Endodermal cell (in vitro differentiated cells): ENCODE data around the gene TTC38. TPM values are rescaled to one million over a fixed set of nuclear protein-coding genes. Genes with fewer than 3 reads are reported as not detected.

Experiments used
- DNase-seq: peaks from one replicate; pipeline ENCODE4 v3.0.0-alpha.2; 2017
- H3K27ac ChIP-seq: 2 replicates; pipeline ENCODE4 v1.5.1; 2013; ENCODE audit warnings: mild to moderate bottlenecking, low read depth, low read length, moderate library complexity
- H3K27me3 ChIP-seq: 2 replicates; pipeline ENCODE4 v1.6.1; 2013; ENCODE audit warnings: mild to moderate bottlenecking, low read length, moderate library complexity; ENCODE audit not compliant: insufficient read depth, control insufficient read depth, poor library complexity, severe bottlenecking
- H3K36me3 ChIP-seq: 2 replicates; pipeline ENCODE4 v1.7.0; 2013; ENCODE audit warnings: mild to moderate bottlenecking, low read length, moderate library complexity; ENCODE audit not compliant: control insufficient read depth, insufficient read depth
- H3K4me1 ChIP-seq: one replicate; pipeline ENCODE4 v1.7.0; 2013; ENCODE audit warnings: low read length; ENCODE audit not compliant: control insufficient read depth, insufficient read depth
- H3K4me3 ChIP-seq: 2 replicates; pipeline ENCODE4 v1.5.1; 2013; ENCODE audit warnings: mild to moderate bottlenecking, low read length, moderate library complexity
- H3K9ac ChIP-seq: 2 replicates; pipeline ENCODE4 v1.6.1; 2013; ENCODE audit warnings: mild to moderate bottlenecking, low read length, moderate library complexity; ENCODE audit not compliant: poor library complexity, severe bottlenecking; ENCODE audit errors: extremely low read depth
- H3K9me3 ChIP-seq: 2 replicates; pipeline ENCODE4 v1.6.1; 2013; ENCODE audit warnings: mild to moderate bottlenecking, low read length, moderate library complexity; ENCODE audit not compliant: control insufficient read depth
- H3K27ac Mint-ChIP-seq: 2 replicates; pipeline ENCODE4 v1.8.0; 2020; ENCODE audit warnings: mixed read lengths
- H3K27me3 Mint-ChIP-seq: 2 replicates; pipeline ENCODE4 v1.8.0; 2021; ENCODE audit warnings: mild to moderate bottlenecking, mixed read lengths; ENCODE audit not compliant: insufficient read depth
- H3K36me3 Mint-ChIP-seq: 2 replicates; pipeline ENCODE4 v1.8.0; 2020; ENCODE audit warnings: low read depth, mixed read lengths
- H3K4me1 Mint-ChIP-seq: 2 replicates; pipeline ENCODE4 v1.8.0; 2020; ENCODE audit warnings: mixed read lengths
- H3K4me3 Mint-ChIP-seq: 2 replicates; pipeline ENCODE4 v1.8.0; 2020; ENCODE audit warnings: mild to moderate bottlenecking, moderate library complexity, mixed read lengths
- H3K9me3 Mint-ChIP-seq: 2 replicates; pipeline ENCODE4 v1.8.0; 2020; ENCODE audit warnings: mild to moderate bottlenecking, mixed read lengths
- WGBS, 2 experiments: methylation state at CpG; one replicate each; pipeline versions ENCODE4 v1.1.5 to v1.1.7; 2013; ENCODE audit warnings: missing lambda C conversion rate in 2 of 2, mixed read lengths in 1 of 2; ENCODE audit not compliant: insufficient coverage in 1 of 2, insufficient read length in 1 of 2; 5-methylcytosine and 5-hydroxymethylcytosine counted together
- total RNA-seq, 2 donors: library from RNA; stranded (reverse); fragmentation: NEBNext Ultra II Directional in 1 of 2; extraction: Animal tissue kit (Norgen Biotek cat#: 25700) in 1 of 2; gene quantifications; 2 replicates in 1 of 2; 3 replicates in 1 of 2; pipeline ENCODE4 v1.2.1, GENCODE V29; 2021
- TF ChIP-seq, protein P1 (sequence below): fragments of 200-600 bp; sonication (generic); conservative IDR thresholded peaks from 2 replicates; pipeline ENCODE4 v1.5.0; 2021; ENCODE audit warnings: antibody characterized with exemption, mild to moderate bottlenecking

The TTC38 gene
- total RNA-seq, 2 donors from 2014 or later = 35.9 to 47.1 TPM

DNA sequence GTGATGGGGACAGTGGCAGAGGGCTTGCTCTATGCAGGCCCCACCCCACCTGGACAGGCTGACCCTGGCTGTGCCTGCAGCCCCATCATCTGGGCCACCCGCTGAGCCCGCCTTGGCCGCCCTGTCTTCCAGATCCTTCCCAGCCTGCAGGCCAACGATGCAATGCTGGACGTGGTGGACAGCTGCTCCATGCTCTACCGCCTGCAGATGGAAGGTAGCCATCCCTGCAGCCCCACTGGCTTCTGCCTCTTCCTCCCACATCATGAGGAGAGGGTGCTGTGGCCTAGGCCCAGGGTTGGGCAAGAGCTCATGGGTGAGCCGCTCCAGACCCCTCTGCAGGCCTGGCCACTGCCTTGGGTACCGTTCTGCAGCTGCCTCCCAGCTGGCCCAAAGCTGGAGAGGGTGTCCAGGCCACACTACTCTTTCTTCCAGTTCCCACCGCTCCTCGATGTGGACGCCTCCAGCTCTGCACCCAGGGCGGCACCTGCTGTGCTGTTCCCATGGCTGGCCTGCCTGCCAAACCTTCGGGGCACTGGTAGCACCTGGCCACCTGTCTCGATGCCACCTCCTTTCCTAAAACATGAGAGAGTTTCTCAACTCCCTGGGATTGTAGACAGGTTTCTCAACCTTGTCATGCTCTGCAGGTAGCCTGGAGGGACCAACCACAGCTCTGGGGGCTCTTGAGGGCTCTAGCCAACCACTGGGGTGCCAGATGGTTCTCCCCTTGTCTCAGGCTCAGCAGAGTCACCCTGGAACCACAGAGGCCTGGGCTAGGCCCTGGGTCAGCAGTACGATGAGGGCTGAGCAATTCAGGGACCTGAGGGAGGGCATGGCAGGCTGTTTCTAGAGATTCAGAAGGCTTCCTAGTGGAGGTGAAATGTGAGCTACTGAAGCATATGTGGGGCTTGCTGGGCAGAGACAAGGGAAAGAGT is 19.4 kb downstream of the TTC38 start:
- Mint-ChIP-seq H3K27me3 (no peaks in the 10 kb centered on the region), H3K27ac (no peak overlapping the region), H3K4me1 (no peaks in the 10 kb centered on the region), H3K36me3 (peaks cover 56% of the 10 kb centered on the region), H3K9me3 (no peaks in the 10 kb centered on the region), H3K4me3 (no peak overlapping the region)
- TF ChIP-seq, protein P1, sequence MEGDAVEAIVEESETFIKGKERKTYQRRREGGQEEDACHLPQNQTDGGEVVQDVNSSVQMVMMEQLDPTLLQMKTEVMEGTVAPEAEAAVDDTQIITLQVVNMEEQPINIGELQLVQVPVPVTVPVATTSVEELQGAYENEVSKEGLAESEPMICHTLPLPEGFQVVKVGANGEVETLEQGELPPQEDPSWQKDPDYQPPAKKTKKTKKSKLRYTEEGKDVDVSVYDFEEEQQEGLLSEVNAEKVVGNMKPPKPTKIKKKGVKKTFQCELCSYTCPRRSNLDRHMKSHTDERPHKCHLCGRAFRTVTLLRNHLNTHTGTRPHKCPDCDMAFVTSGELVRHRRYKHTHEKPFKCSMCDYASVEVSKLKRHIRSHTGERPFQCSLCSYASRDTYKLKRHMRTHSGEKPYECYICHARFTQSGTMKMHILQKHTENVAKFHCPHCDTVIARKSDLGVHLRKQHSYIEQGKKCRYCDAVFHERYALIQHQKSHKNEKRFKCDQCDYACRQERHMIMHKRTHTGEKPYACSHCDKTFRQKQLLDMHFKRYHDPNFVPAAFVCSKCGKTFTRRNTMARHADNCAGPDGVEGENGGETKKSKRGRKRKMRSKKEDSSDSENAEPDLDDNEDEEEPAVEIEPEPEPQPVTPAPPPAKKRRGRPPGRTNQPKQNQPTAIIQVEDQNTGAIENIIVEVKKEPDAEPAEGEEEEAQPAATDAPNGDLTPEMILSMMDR = no peak
- Histone ChIP-seq H3K9me3 (no peaks in the 10 kb centered on the region), H3K4me1 (no peaks in the 10 kb centered on the region), H3K36me3 (peaks cover 33% of the 10 kb centered on the region), H3K4me3 (no peak overlapping the region), H3K27me3 (no peaks in the 10 kb centered on the region), H3K9ac (no peak overlapping the region), H3K27ac (no peak overlapping the region)
- no peak for DNase-seq
- whole genome bisulfite sequencing, 2 experiments = 90 to 100% methylated on average over 3 to 15 of the region's 15 CpGs

DNA sequence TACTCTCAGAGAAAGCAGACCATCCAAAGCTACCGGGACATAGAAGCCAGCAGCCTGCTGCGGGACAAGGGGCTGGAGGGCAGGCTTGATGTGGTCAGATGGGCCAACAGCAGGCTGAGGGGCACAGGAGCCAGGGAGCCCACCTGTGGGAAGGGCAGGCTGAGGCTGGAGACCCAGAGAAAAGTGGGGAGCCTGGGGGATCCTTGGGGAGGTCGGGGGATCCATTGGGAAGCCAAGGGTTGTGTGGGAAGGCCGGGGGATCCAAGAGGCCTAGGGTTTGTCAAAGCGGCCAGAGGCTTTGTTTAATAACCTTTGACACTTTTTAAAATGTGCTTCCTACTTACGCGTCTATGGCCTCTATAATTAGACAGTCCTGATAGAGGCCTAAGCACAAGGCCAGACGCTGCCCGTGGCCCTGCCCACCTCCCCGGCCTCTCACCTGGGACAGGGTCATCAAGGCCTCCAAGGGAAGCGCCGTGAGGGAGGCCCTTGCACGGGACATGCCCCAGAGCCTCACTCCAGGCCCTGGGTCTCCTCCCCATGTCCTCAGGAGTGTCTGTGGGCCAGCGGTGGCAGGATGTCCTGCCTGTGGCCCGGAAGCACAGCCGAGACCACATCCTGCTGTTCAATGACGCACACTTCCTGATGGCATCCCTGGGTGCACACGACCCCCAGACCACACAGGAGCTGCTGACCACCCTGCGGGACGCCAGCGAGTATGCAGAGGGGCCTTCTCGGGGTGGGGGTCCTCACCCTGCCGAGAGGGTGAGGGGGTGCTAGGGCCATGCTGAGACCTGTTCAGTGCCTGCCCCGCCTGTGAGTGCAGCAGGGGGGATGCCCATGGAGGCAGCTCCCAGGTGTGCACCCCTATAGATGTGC is 20.3 kb downstream of the TTC38 start:
- Mint-ChIP-seq H3K4me3 (no peak overlapping the region), H3K4me1 (no peaks in the 10 kb centered on the region), H3K36me3 (peaks cover 59% of the 10 kb centered on the region), H3K9me3 (no peaks in the 10 kb centered on the region), H3K27me3 (no peaks in the 10 kb centered on the region), H3K27ac (no peak overlapping the region)
- no peaks in the 10 kb centered on the region for H3K27me3 ChIP-seq
- H3K9ac ChIP-seq = no peak overlapping the region
- no peak for DNase-seq
- H3K27ac ChIP-seq = no peak overlapping the region
- TF ChIP-seq, protein P1 = no peak
- peaks cover 28% of the 10 kb centered on the region for H3K36me3 ChIP-seq
- no peaks in the 10 kb centered on the region for H3K9me3 ChIP-seq
- no peaks in the 10 kb centered on the region for H3K4me1 ChIP-seq
- 89 to 98% methylated on average over 13 to 24 of the region's 24 CpGs for WGBS, 2 experiments
- no peak overlapping the region for H3K4me3 ChIP-seq

DNA sequence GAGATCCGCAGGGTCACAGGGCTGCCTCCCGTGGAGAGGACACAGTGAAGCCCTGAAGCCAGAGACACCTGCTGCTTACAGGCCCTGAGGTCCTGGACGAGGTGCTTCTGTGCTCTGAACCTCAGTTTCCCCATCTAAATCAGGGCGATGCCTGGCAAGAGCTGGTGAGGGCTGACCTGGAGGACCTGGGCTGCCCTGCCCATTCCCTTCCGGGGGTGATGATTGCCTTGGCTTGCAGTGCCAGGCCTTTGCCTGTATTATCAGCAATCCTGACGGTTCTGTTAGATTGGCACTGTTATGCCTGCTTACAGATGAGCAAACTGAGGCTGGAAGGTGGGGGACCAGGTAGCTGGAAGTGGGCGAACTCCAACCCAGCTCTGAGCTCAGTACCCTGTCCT is 21.0 kb downstream of the TTC38 start:
- Histone ChIP-seq H3K9me3 (no peaks in the 10 kb centered on the region), H3K4me1 (no peaks in the 10 kb centered on the region), H3K27ac (no peak overlapping the region), H3K4me3 (no peak overlapping the region), H3K27me3 (no peaks in the 10 kb centered on the region), H3K9ac (no peak overlapping the region), H3K36me3 (peaks cover 25% of the 10 kb centered on the region)
- Mint-ChIP-seq H3K4me3 (no peak overlapping the region), H3K27me3 (no peaks in the 10 kb centered on the region), H3K36me3 (peaks cover 60% of the 10 kb centered on the region), H3K9me3 (no peaks in the 10 kb centered on the region), H3K27ac (no peak overlapping the region), H3K4me1 (no peaks in the 10 kb centered on the region)
- TF ChIP-seq, protein P1 = no peak
- 85 to 95% methylated on average over 4 to 7 of the region's 7 CpGs for WGBS, 2 experiments
- DNase-seq = no peak
